Parathyroid adenoma (tissue), 2 donors: ENCODE measurements around the gene LDHAL6B.

Source experiments
- H2AFZ ChIP-seq: fragments of 300-600 bp; sonication (generic); one replicate; pipeline ENCODE4 v1.7.0; 2017; ENCODE audit warnings: antibody characterized with exemption, mild to moderate bottlenecking
- H3K27ac ChIP-seq: fragments of 300-600 bp; sonication (generic); one replicate; pipeline ENCODE4 v1.7.0; 2017
- H3K27me3 ChIP-seq: fragments of 300-600 bp; sonication (generic); one replicate; pipeline ENCODE4 v1.7.0; 2017; ENCODE audit warnings: low read length; ENCODE audit not compliant: control insufficient read depth, insufficient read depth
- H3K36me3 ChIP-seq: fragments of 300-600 bp; sonication (generic); one replicate; pipeline ENCODE4 v1.7.0; 2017; ENCODE audit warnings: low read length; ENCODE audit not compliant: control insufficient read depth, insufficient read depth
- H3K4me1 ChIP-seq: fragments of 300-600 bp; sonication (generic); one replicate; pipeline ENCODE4 v1.7.0; 2017; ENCODE audit warnings: control low read depth
- H3K4me2 ChIP-seq: fragments of 300-600 bp; sonication (generic); one replicate; pipeline ENCODE4 v1.7.0; 2017; ENCODE audit warnings: low read length
- H3K4me3 ChIP-seq: fragments of 300-600 bp; sonication (generic); one replicate; pipeline ENCODE4 v1.7.0; 2017; ENCODE audit warnings: low read depth, low read length
- H3K79me2 ChIP-seq: fragments of 300-600 bp; sonication (generic); one replicate; pipeline ENCODE4 v1.7.0; 2017; ENCODE audit warnings: control low read depth
- H3K9ac ChIP-seq: fragments of 300-600 bp; sonication (generic); one replicate; pipeline ENCODE4 v1.7.0; 2017; ENCODE audit warnings: mild to moderate bottlenecking
- H3K9me3 ChIP-seq: fragments of 300-600 bp; sonication (generic); one replicate; pipeline ENCODE4 v1.7.0; 2017; ENCODE audit warnings: low read length; ENCODE audit not compliant: control insufficient read depth
- TF ChIP-seq, protein P1 (sequence below): fragments of 300-600 bp; sonication (generic); IDR thresholded peaks from one replicate; pipeline ENCODE4 v1.7.0; 2017; ENCODE audit warnings: antibody characterized with exemption, mild to moderate bottlenecking
- donor health status: primary hyperparathyroidism.

The LDHAL6B gene

DNA sequence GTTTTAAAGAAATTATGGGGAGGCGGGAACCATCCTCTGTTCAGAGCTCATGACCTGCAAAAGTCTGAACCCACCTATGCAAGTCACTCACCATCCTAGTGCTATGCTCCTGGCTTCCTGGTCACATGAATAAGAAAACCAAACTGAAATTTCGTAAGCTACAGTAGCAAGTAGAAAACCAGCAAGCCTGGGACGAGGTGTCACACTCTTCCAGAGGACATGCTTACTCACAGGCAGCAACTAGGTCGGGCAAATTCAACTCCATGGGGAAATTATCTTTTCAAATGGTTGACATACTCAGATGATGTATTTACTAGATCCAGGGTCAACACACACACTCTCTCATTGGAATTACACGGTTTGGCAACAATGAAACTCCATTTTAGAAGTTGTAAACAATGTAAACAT, 31.3 kb downstream of the LDHAL6B start:
- Histone ChIP-seq H3K27ac (no peak overlapping the region), H3K4me1 (no peaks in the 10 kb centered on the region), H3K27me3 (no peaks in the 10 kb centered on the region), H3K9me3 (no peaks in the 10 kb centered on the region), H3K9ac (no peak overlapping the region), H3K4me3 (no peak overlapping the region), H3K36me3 (no peaks in the 10 kb centered on the region), H3K79me2 (no peaks in the 10 kb centered on the region), H2AFZ (no peak overlapping the region), H3K4me2 (no peak overlapping the region)
- TF ChIP-seq, protein P1, sequence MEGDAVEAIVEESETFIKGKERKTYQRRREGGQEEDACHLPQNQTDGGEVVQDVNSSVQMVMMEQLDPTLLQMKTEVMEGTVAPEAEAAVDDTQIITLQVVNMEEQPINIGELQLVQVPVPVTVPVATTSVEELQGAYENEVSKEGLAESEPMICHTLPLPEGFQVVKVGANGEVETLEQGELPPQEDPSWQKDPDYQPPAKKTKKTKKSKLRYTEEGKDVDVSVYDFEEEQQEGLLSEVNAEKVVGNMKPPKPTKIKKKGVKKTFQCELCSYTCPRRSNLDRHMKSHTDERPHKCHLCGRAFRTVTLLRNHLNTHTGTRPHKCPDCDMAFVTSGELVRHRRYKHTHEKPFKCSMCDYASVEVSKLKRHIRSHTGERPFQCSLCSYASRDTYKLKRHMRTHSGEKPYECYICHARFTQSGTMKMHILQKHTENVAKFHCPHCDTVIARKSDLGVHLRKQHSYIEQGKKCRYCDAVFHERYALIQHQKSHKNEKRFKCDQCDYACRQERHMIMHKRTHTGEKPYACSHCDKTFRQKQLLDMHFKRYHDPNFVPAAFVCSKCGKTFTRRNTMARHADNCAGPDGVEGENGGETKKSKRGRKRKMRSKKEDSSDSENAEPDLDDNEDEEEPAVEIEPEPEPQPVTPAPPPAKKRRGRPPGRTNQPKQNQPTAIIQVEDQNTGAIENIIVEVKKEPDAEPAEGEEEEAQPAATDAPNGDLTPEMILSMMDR = no peak

DNA sequence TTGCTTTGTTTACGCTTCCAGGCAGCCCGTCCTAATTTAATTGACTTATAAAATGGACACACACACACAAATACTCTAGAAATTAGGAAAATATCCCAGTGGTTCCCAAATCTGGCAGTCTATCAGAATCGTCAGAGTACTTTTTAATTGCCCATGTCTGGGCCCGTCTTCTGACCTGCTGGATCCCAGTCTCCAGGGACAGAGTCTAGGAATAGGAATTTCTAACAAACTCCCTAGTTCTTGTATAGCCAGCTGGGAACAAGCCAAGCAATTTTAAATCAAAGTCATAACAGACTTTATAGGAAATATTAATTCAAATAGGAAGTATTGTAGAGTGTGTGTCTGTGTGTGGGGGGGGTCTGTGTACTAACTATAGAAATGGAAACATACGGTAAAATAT, 33.4 kb downstream of the LDHAL6B start:
- no peak overlapping the region for H3K4me2 ChIP-seq
- no peak overlapping the region for H3K4me3 ChIP-seq
- H3K27ac ChIP-seq = no peak overlapping the region
- H3K9ac ChIP-seq = no peak overlapping the region
- no peak overlapping the region for H2AFZ ChIP-seq
- no peaks in the 10 kb centered on the region for H3K79me2 ChIP-seq
- no peaks in the 10 kb centered on the region for H3K9me3 ChIP-seq
- no peaks in the 10 kb centered on the region for H3K36me3 ChIP-seq
- TF ChIP-seq, protein P1 = no peak
- H3K27me3 ChIP-seq = no peaks in the 10 kb centered on the region
- H3K4me1 ChIP-seq = no peaks in the 10 kb centered on the region

GRCh38 chr15:59242649-59243048, 36.0 kb downstream of the LDHAL6B start:
- Histone ChIP-seq H3K36me3 (no peaks in the 10 kb centered on the region), H3K9me3 (no peaks in the 10 kb centered on the region), H3K4me1 (no peaks in the 10 kb centered on the region), H3K79me2 (no peaks in the 10 kb centered on the region), H3K4me3 (no peak overlapping the region), H3K9ac (no peak overlapping the region), H3K4me2 (no peak overlapping the region), H3K27me3 (no peaks in the 10 kb centered on the region), H3K27ac (no peak overlapping the region), H2AFZ (no peak overlapping the region)
- TF ChIP-seq, protein P1 = no peak

GRCh38 chr15:59243622-59244021, 37.0 kb downstream of the LDHAL6B start:
- Histone ChIP-seq H2AFZ (no peak overlapping the region), H3K79me2 (no peaks in the 10 kb centered on the region), H3K9ac (no peak overlapping the region), H3K9me3 (no peaks in the 10 kb centered on the region), H3K4me1 (no peaks in the 10 kb centered on the region), H3K4me3 (no peak overlapping the region), H3K4me2 (no peak overlapping the region), H3K27ac (no peak overlapping the region), H3K27me3 (no peaks in the 10 kb centered on the region), H3K36me3 (no peaks in the 10 kb centered on the region)
- TF ChIP-seq, protein P1 = no peak

DNA sequence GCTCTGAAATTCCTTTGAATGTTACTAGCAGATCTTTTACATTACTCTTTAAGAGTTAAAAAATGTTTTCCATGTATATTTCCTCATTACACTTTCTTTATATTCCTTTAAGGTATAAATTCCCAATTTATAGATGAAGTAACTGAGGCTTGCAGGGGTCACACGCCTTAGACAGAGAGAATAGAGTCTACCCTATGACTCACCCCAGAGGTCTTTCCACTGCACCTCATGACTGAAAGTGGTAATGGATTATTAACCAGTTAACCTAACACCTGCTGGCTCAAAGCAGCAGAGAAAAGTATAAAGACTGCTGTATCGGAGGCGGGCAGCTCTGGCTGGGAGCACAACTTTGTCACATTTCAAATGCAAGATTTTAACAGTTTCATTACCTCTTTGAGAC, 37.7 kb downstream of the LDHAL6B start:
- Histone ChIP-seq H3K4me2 (no peak overlapping the region), H3K9me3 (no peaks in the 10 kb centered on the region), H2AFZ (no peak overlapping the region), H3K4me1 (no peaks in the 10 kb centered on the region), H3K4me3 (no peak overlapping the region), H3K36me3 (no peaks in the 10 kb centered on the region), H3K79me2 (no peaks in the 10 kb centered on the region), H3K27ac (no peak overlapping the region), H3K27me3 (no peaks in the 10 kb centered on the region), H3K9ac (no peak overlapping the region)
- TF ChIP-seq, protein P1 = no peak
